WERI-Rb-1 (cell line): Measurements from ENCODE around the gene ATXN1.
"Not testable (repeated sequence)": the region's sequence is repeated elsewhere in the genome, so short reads cannot be mapped to it uniquely, and the experiment has no call there.

Source experiments
- DNase-seq: peaks from one replicate; pipeline ENCODE4 v3.0.0-alpha.2; 2020
- H3K27ac ChIP-seq: fragments of 250-450 bp; sonication (Bioruptor Pico); 2 replicates; pipeline ENCODE4 v1.5.1; 2020; ENCODE audit warnings: mild to moderate bottlenecking, moderate library complexity
- H3K27me3 ChIP-seq: fragments of 250-450 bp; sonication (Bioruptor Pico); 2 replicates; pipeline ENCODE4 v1.5.1; 2021; ENCODE audit warnings: mild to moderate bottlenecking, low read depth, moderate library complexity; ENCODE audit not compliant: insufficient read depth, severe bottlenecking
- H3K36me3 ChIP-seq: fragments of 250-450 bp; sonication (Bioruptor Pico); 2 replicates; pipeline ENCODE4 v1.5.1; 2020; ENCODE audit warnings: mild to moderate bottlenecking, moderate library complexity
- H3K4me3 ChIP-seq: 2 replicates; pipeline ENCODE4 v1.5.1; 2011; ENCODE audit warnings: low read depth, mild to moderate bottlenecking, control low read depth, low read length
- H3K9me3 ChIP-seq: fragments of 250-450 bp; sonication (Bioruptor Pico); 2 replicates; pipeline ENCODE4 v1.5.1; 2021; ENCODE audit warnings: mild to moderate bottlenecking, moderate library complexity; ENCODE audit not compliant: severe bottlenecking
- CTCF ChIP-seq: IDR thresholded peaks from 2 replicates; pipeline ENCODE4 v1.5.1; 2011; ENCODE audit warnings: low read depth, mild to moderate bottlenecking, control low read depth, inconsistent platforms, low read length

ATXN1 gene

GRCh38 chr6:16785496-16785895, 24.2 kb upstream of the ATXN1 start:
- H3K27me3 ChIP-seq = no peaks in the 10 kb centered on the region
- DNase-seq = no peak

GRCh38 chr6:16784957-16785356, 23.7 kb upstream of the ATXN1 start:
- not testable (repeated sequence) for H3K4me3 ChIP-seq, DNase-seq, H3K9me3 ChIP-seq, H3K27ac ChIP-seq, H3K27me3 ChIP-seq, H3K36me3 ChIP-seq

More at GRCh38 chr6:16785496-16785895, 24.2 kb upstream of the ATXN1 start:
- Histone ChIP-seq H3K36me3 (no peaks in the 10 kb centered on the region), H3K27ac (no peak overlapping the region), H3K9me3 (no peaks in the 10 kb centered on the region), H3K4me3 (no peak overlapping the region)
- TF ChIP-seq CTCF = no peak

GRCh38 chr6:16783952-16784565, 22.8 kb upstream of the ATXN1 start:
- Histone ChIP-seq H3K27me3 (no peaks in the 10 kb centered on the region), H3K36me3 (no peaks in the 10 kb centered on the region), H3K9me3 (no peaks in the 10 kb centered on the region), H3K4me3 (no peak overlapping the region), H3K27ac (no peak overlapping the region)
- no peak for TF ChIP-seq CTCF
- DNase-seq = no peak

- Histone ChIP-seq H3K27me3 (no peaks in the 10 kb centered on the region), H3K9me3 (no peaks in the 10 kb centered on the region), H3K36me3 (no peaks in the 10 kb centered on the region), H3K27ac (no peak overlapping the region), H3K4me3 (no peak overlapping the region)
- DNase-seq = no peak
- no peak for TF ChIP-seq CTCF
These were observed 22.2 kb upstream of the ATXN1 start for GRCh38 chr6:16783509-16783908.

- no peaks in the 10 kb centered on the region for H3K27me3 ChIP-seq
- no peak overlapping the region for H3K4me3 ChIP-seq
- no peak overlapping the region for H3K27ac ChIP-seq
- TF ChIP-seq CTCF = no peak
- no peak for DNase-seq
- H3K36me3 ChIP-seq = no peaks in the 10 kb centered on the region
- H3K9me3 ChIP-seq = no peaks in the 10 kb centered on the region
These were observed 21.0 kb upstream of the ATXN1 start for GRCh38 chr6:16782278-16782677.

GRCh38 chr6:16781348-16782169, 20.3 kb upstream of the ATXN1 start:
- no peaks in the 10 kb centered on the region for H3K27me3 ChIP-seq
- no peaks in the 10 kb centered on the region for H3K36me3 ChIP-seq
- no peak overlapping the region for H3K4me3 ChIP-seq
- no peaks in the 10 kb centered on the region for H3K9me3 ChIP-seq
- no peak overlapping the region for H3K27ac ChIP-seq
- TF ChIP-seq CTCF = no peak
- no peak for DNase-seq
